Measurements from ENCODE around the gene RASA4B.
"Not testable (repeated sequence)": the region's sequence is repeated elsewhere in the genome, so short reads cannot be mapped to it uniquely, and the experiment has no call there.

Gene RASA4B

DNA sequence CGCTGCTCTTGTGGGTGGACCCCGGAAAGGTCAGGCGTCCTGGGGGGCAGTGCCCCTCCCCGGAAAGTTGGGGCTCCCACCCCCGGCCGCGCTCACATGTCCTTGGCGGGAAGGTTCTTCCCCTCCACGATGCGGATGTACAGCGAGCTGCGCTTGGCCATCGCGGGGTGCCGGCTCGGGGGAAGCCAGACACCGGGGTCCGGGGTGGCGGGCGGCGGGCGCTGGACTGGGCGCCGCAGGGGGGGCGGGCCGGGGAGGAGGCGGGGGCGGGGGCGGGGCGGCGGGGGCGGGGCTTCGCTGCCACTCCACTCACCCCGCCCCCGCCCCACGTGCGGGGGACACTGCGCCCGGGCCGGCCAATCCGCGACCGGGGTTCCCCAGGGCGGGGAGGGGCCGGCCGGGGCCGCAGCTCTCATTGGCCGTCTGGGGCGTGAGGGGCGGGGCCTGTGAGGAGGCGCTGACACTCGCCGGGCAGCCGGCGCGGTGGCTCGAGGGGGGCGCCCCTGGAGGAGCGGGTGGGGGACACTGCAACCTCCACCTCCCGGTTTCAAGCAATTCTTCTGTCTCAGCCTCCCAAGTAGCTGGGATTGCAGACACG is at the start of gene RASA4B:
Gene RASA4B, minus strand, starts transcription at position 228 of the 598 bp plus-strand sequence. Its CDS starts 67 bp downstream, at position 161.
- FAIRE-seq, result peak; percentile 29
- DNase-seq (ENCODE audit: extremely low spot score, insufficient read length, low read depth), result not testable (repeated sequence)

DNA sequence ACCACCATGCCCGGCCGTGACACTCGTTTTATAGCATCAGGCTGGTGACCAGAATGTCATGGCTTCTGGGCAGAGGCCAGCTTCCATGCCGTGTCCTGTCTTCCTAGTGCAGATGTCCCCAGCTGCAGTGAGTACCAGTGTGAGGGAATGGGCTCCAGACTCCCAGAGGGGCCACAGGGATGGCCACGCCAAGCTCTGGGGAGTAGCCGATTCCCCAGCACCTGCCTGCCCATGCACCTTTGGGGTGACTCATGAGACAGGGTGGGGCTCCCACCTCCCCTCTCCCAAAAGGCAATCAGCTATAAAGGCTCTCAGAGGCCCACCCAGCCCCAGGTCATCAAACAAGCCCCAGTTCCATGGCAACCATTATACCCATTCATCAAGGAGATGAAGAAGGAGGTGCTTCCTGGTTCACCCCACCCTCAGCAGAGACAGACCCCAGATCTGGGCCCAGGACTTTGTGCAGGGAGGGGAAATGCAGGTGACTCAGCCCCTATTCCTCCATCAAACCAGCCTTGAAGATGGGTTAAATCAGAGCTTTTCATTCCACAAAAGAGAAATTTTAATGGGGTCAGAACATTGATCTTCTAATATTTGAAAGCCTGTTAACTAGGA is 33.3 kb upstream of the RASA4B start, which contains the start of gene SPDYE2:
Gene SPDYE2, plus strand, starts transcription at position 419 of the 615 bp plus-strand sequence. CDS start 2,030 bp downstream, outside the sequence.
- DNase-seq (ENCODE audit: extremely low spot score, insufficient read length, low read depth); FAIRE-seq: not testable (repeated sequence)

GRCh38 chr7:102546353-102546752 is 28.8 kb upstream of the RASA4B start:
- not testable (repeated sequence) for DNase-seq (ENCODE audit: extremely low spot score, insufficient read length, low read depth); FAIRE-seq

DNA sequence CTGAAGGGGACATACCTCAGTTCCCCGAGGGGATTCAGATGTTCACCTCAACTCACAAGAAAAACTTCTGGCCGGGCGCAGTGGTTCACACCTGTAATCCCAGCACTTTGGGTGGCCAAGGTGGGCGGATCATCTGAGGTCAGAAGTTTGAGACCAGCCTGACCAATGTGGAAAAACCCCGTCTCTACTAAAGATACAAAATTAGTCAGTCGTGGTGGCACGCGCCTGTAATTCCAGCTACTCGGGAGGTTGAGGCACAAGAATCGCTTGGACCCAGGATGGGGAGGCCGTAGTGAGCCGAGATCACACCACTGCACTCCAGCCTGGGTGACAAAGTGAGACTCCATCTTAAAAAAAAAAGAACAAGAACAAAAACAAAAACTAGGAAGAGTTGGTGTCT is 27.7 kb upstream of the RASA4B start:
- DNase-seq (ENCODE audit: extremely low spot score, insufficient read length, low read depth); FAIRE-seq: not testable (repeated sequence)

DNA sequence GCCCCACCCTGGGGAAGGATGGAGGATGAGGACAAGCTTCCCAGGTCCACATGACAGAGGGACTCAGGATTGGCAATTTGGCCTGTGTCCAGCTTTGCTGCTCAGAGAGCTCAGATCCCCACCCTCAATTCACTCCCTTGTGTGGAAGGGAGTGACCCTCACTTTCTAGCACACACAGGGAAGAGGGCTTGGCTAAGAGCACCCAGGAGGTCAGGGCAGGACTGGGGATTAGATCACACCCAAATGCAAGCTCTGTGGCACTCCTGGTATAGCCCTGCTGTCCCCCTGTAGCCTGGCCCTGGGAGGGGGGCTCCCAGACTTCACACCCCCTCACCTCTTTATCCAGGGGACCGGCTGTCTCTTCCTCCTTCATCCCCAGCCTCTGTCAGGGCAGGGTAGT is 26.8 kb upstream of the RASA4B start:
- not testable (repeated sequence) for DNase-seq (ENCODE audit: extremely low spot score, insufficient read length, low read depth); FAIRE-seq

- FAIRE-seq; DNase-seq (ENCODE audit: extremely low spot score, insufficient read length, low read depth): not testable (repeated sequence)
Measured at GRCh38 chr7:102543596-102543995, 26.0 kb upstream of the RASA4B start, which contains the start of gene UPK3BL2. Gene UPK3BL2, minus strand, starts transcription at chr7:102543696. Its CDS starts 60 bp downstream, at chr7:102543636.

DNA sequence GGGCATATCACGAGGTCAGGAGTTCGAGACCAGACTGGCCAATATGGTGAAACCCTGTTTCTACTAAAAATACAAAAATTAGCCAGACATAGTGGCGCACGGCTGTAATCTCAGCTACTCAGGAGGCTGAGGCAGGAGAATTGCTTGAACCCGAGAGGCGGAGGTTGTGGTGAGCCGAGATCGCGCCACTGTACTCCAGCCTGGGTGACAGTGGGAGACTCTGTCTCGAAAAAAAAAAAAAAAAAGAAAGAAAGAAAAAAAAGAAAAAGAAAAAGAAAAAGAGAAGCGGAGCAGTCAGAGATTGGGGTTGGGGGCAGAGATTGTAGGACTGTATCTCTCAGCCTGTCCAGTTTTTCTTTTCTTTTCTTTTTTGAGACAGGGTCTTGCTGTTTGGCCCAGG is 25.2 kb upstream of the RASA4B start:
- FAIRE-seq, result not testable (repeated sequence)

DNA sequence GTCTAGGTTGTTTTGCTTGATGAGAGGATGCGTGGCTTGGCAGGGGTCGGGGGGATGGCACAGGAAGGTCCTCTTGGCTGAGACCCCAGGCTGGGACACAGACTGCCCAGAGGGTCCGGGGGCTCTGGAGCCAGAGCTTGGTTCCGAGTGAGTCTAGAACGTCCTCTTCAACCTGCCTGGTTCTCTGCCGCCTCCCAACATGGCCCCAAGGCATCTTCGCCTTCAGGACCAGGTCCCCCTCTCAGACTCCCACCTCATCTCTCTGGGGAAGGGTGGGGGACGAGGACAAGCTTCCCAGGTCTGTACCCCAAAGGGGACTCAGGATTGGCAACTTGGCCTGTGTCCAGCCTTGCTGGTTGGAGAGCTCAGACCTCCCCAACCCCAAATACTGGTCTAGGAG is 24.5 kb upstream of the RASA4B start:
- DNase-seq (ENCODE audit: extremely low spot score, insufficient read length, low read depth); FAIRE-seq: not testable (repeated sequence)

More for the DNA sequence above, 25.2 kb upstream of the RASA4B start:
- DNase-seq (ENCODE audit: extremely low spot score, insufficient read length, low read depth), result not testable (repeated sequence)

DNA sequence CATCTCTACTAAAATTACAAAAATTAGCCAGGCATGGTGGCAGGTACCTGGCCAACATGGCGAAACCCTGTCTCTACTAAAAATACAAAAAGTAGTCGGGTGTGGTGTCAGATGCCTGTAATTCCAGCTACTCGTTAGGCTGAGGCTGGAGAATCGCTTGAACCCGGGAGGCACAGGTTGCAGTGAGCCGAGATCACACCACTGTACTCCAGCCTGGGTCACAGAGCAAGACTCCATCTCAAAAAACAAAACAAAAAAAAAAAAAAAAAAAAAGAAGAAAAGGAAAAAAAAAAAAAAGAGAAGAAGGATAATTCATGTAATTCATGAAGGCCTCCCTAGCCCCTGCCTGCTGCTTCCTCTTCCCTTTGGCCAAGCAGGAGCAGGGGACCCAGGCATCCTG is 23.0 kb upstream of the RASA4B start:
- not testable (repeated sequence) for FAIRE-seq; DNase-seq (ENCODE audit: extremely low spot score, insufficient read length, low read depth)

GRCh38 chr7:102535062-102535615 is 17.6 kb upstream of the RASA4B start:
- not testable (repeated sequence) for DNase-seq (ENCODE audit: extremely low spot score, insufficient read length, low read depth); FAIRE-seq

- not testable (repeated sequence) for DNase-seq (ENCODE audit: extremely low spot score, insufficient read length, low read depth); FAIRE-seq
Measured at GRCh38 chr7:102532127-102532526, 14.6 kb upstream of the RASA4B start.

- DNase-seq (ENCODE audit: extremely low spot score, insufficient read length, low read depth); FAIRE-seq: not testable (repeated sequence)
Measured at GRCh38 chr7:102531583-102531982, 14.0 kb upstream of the RASA4B start.

DNA sequence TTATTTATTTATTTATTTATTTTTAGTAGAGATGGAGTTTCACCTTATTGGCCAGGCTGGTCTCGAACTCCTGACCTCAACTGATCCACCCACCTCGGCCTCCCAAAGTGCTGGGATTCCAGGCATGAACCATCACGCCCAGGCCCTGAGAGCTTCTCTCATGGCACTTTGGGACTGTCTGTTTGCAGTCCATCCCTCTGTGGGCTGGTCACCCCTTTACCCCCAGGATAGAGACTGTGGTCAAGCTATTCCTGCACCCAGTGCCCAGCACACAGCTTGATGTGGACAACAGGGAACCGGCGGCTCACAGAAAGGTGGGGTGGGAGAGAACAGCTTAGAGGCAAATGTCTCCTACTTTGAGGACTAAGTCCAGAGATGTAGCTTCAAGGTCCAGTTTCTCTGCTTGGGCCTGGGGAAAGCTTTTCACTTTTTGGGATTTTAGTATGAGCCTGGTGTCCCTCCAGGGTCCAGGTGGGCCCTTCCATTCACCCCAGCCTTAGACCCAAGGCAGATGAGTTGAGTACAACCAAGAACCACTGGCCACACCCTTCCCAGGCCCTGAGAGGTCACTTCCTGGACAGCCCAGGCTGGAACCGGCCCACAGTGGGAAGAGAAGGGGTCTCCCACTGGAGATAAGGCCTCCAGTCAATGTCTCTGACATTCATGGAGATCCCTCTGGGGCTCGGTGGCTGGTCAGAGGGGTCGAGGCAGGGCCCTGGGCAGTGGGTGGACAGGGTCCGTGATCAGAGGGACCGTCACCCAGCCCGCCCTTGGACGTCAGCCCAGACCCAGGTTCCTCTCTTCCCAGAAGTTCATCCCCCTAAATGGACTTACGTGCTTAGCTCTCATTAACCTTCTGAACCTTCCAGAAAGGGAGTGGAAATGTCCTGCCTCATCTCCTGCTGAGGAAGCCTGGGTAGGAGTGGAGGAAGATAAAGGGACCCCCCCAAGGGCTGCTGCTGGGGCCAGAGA is 10.5 kb upstream of the RASA4B start:
- not testable (repeated sequence) for FAIRE-seq; DNase-seq (ENCODE audit: extremely low spot score, insufficient read length, low read depth)

DNA sequence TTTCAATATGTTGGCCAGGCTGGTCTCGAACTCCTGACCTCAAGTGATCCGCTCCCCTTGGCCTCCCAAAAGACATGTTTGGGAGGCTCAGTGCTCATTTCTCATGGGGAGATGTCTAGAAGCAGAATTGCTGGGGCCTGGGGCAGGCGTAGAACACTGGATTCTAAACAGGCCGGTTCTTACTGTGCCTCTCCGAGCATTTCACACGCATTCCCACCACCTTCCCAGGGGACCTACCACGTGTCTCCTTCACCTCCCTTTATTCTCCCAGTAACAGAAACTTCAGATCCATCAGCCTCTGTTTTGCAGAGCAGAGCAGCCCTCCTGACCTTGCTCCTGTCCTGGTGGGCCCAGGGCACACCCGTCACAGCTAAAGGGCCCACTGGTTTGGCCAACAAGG is 9.6 kb upstream of the RASA4B start:
- not testable (repeated sequence) for FAIRE-seq; DNase-seq (ENCODE audit: extremely low spot score, insufficient read length, low read depth)

DNA sequence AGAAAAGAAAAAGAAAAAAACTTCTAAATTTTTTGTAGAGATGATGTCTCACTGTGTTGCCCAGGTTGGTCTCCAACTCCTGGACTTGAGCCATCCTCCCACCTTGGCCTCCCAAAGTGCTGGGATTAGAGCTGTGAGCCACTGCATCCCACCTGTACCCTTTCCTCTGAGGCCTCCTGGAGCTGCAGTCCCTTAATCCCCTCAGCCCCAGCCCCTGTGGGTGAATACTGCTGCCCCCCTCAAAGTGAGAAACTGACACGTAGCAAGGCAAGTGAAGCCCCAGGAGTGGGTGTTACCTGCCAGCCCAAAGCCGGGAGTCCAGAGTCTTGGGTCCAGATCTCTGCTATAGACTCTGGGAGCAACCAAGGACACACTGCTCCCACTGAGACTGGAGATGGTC is 7.2 kb upstream of the RASA4B start:
- not testable (repeated sequence) for FAIRE-seq; DNase-seq (ENCODE audit: extremely low spot score, insufficient read length, low read depth)

DNA sequence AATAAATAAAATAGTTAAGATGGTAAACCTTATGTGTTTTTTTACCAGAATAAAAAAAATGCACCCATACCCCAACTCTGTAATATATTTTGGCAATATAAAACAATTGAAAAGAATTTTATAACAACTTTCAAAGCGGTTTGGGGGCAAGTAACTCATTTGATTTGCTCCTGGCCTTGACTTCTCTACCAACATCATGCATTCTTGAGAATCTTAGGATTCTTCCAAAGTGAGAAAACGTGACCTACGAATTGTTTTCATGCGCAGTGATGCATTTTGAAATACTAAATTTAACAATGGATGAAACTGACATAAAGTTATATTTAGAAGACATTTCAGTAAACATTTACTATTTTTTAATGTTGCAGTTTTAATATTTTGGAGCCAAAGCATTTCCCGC is 3.2 kb upstream of the RASA4B start:
- not testable (repeated sequence) for FAIRE-seq; DNase-seq (ENCODE audit: extremely low spot score, insufficient read length, low read depth)

DNA sequence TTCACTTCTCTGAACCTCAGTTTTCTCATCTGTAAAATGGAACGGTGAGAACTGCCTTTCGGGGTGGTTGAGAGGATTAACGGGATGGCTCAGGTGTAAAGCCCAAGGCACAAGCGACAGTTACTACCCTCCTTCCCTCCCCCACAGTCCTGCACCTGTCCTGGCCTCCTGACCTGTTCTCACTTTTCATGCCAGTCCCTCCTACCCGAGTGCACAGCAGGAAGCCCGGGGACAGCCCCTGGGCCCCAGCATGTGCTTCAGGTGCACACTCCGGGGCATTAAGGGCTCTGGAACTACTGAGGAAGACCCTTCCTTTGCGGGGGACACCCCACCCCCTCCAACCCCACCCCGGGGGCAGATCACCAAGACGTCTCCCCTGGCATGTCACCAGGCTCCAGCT is 626 bp downstream of the RASA4B start:
- not testable (repeated sequence) for DNase-seq (ENCODE audit: extremely low spot score, insufficient read length, low read depth)
- FAIRE-seq, result peak; percentile 63

GRCh38 chr7:102515889-102516288 is 1.7 kb downstream of the RASA4B start:
- DNase-seq (ENCODE audit: extremely low spot score, insufficient read length, low read depth); FAIRE-seq: not testable (repeated sequence)

DNA sequence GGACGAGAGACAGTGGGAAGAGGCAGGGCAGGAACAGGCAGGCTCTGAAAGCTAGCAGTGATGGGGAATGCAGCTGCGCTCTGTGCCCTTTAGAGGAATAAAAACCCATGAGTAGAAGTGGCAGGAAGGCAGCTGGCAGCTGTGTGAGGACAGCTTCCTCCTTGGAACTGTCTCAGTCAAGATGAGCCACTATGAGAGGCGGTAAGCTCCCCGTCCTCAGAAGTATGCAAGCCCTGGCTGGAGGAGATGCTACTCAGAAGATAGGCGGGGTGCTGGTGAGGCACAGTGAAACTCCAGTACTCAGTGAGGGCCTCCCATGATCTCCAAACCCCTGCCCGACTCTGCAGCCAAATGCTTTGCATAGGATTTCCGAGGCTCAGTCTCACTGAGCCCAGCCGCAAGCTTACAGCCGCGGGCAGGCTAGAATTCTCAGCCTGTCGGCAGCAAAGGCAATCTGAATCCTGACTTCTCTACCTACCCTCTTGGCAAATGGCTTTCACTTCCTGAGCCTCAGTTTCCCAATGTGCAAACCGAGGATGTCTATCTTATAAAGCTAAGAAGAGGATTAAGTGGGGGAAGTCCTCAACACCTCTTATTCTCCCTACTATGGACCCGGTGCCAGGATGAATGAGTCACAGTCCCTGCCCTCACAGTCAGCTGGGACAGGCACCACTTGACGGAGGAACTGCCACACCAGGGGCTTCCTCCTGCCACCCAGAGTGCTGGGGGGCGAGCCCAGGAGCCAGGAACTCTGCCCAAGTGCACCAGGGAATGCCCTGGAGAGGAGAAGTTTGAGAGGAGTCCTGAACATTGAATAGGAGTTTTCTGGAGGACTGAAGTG is 2.5 kb downstream of the RASA4B start:
- not testable (repeated sequence) for DNase-seq (ENCODE audit: extremely low spot score, insufficient read length, low read depth)

More for the DNA sequence above, 2.5 kb downstream of the RASA4B start:
- FAIRE-seq, result peak; percentile 92
